ENCODE measurements around the gene SMIM43.

SMIM43 gene

GRCh38 chr4:121765971-121766538 is 1.1 kb upstream of the SMIM43 start:
- DNase-seq (ENCODE audit: low read depth in 1 of 2, low spot score in 1 of 2): no peak
- Histone ChIP-seq H3K4me3 (replicated peaks; ENCODE audit: insufficient read depth, low read length) (no peak overlapping the region), H3K27me3 (ENCODE audit: insufficient read depth, poor library complexity, severe bottlenecking) (peaks cover 24% of the 10 kb centered on the region), H3K27ac (replicated peaks) (no peak overlapping the region)
- no peak for TF ChIP-seq GABPA (IDR thresholded peaks at IDR 0.05; ENCODE audit: low read depth)
- TF ChIP-seq, protein P1, sequence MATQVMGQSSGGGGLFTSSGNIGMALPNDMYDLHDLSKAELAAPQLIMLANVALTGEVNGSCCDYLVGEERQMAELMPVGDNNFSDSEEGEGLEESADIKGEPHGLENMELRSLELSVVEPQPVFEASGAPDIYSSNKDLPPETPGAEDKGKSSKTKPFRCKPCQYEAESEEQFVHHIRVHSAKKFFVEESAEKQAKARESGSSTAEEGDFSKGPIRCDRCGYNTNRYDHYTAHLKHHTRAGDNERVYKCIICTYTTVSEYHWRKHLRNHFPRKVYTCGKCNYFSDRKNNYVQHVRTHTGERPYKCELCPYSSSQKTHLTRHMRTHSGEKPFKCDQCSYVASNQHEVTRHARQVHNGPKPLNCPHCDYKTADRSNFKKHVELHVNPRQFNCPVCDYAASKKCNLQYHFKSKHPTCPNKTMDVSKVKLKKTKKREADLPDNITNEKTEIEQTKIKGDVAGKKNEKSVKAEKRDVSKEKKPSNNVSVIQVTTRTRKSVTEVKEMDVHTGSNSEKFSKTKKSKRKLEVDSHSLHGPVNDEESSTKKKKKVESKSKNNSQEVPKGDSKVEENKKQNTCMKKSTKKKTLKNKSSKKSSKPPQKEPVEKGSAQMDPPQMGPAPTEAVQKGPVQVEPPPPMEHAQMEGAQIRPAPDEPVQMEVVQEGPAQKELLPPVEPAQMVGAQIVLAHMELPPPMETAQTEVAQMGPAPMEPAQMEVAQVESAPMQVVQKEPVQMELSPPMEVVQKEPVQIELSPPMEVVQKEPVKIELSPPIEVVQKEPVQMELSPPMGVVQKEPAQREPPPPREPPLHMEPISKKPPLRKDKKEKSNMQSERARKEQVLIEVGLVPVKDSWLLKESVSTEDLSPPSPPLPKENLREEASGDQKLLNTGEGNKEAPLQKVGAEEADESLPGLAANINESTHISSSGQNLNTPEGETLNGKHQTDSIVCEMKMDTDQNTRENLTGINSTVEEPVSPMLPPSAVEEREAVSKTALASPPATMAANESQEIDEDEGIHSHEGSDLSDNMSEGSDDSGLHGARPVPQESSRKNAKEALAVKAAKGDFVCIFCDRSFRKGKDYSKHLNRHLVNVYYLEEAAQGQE (IDR thresholded peaks at IDR 0.05; ENCODE audit: insufficient replicate concordance, low read depth): no peak
- TF ChIP-seq POLR2AphosphoS5 (IDR thresholded peaks at IDR 0.05; ENCODE audit: low read depth): no peak
- TF ChIP-seq CTCF (IDR thresholded peaks at IDR 0.05; ENCODE audit: insufficient read depth, low read length): no peak
- TF ChIP-seq SPI1 (IDR thresholded peaks at IDR 0.05; ENCODE audit: borderline replicate concordance, low read depth): no peak

- Histone ChIP-seq H3K27me3 (ENCODE audit: insufficient read depth, poor library complexity, severe bottlenecking) (peaks cover 24% of the 10 kb centered on the region), H3K27ac (replicated peaks) (no peak overlapping the region), H3K4me3 (replicated peaks; ENCODE audit: insufficient read depth, low read length) (no peak overlapping the region; the same call in 1 of the 2 replicates)
- TF ChIP-seq SPI1 (IDR thresholded peaks at IDR 0.05; ENCODE audit: borderline replicate concordance, low read depth) (no peak), GABPA (IDR thresholded peaks at IDR 0.05; ENCODE audit: low read depth) (no peak), POLR2AphosphoS5 (IDR thresholded peaks at IDR 0.05; ENCODE audit: low read depth) (no peak), CTCF (IDR thresholded peaks at IDR 0.05; ENCODE audit: insufficient read depth, low read length) (no peak)
- TF ChIP-seq, protein P1 (IDR thresholded peaks at IDR 0.05; ENCODE audit: insufficient replicate concordance, low read depth): no peak
- no peak for DNase-seq (ENCODE audit: low read depth in 1 of 2, low spot score in 1 of 2)
These were observed 373 bp upstream of the SMIM43 start for GRCh38 chr4:121765368-121765705.

- Histone ChIP-seq H3K27me3 (ENCODE audit: insufficient read depth, poor library complexity, severe bottlenecking) (peaks cover 24% of the 10 kb centered on the region), H3K27ac (replicated peaks) (no peak overlapping the region), H3K4me3 (replicated peaks; ENCODE audit: insufficient read depth, low read length) (no peak overlapping the region)
- DNase-seq (ENCODE audit: low read depth in 1 of 2, low spot score in 1 of 2): no peak
- TF ChIP-seq SPI1 (IDR thresholded peaks at IDR 0.05; ENCODE audit: borderline replicate concordance, low read depth) (no peak), POLR2AphosphoS5 (IDR thresholded peaks at IDR 0.05; ENCODE audit: low read depth) (no peak), GABPA (IDR thresholded peaks at IDR 0.05; ENCODE audit: low read depth) (no peak), CTCF (IDR thresholded peaks at IDR 0.05; ENCODE audit: insufficient read depth, low read length) (no peak)
- TF ChIP-seq, protein P1 (IDR thresholded peaks at IDR 0.05; ENCODE audit: insufficient replicate concordance, low read depth): no peak
These were observed 662 bp downstream of the SMIM43 start for GRCh38 chr4:121764303-121764701.

Measured in HL-60 (cell line).